Activated naive CD4-positive, alpha-beta T cell treated with anti-CD3 and anti-CD28 coated beads, Interleukin-2, amount 10 ng/mL, durations not matched to agents 7 days and 5 days (primary cell): Measurements from ENCODE around the gene IBTK.
"Not testable (repeated sequence)": the region's sequence is repeated elsewhere in the genome, so short reads cannot be mapped to it uniquely, and the experiment has no call there.

ENCODE experiments used
- CTCF ChIA-PET: fragments of 350-600 bp; sonication (Branson Sonifier 250); formaldehyde crosslinking; loops from one replicate; lab custom pipeline; 2021; ENCODE audit warnings: antibody characterized with exemption; lab: Charles Lee
- DNase-seq: peaks from one replicate; pipeline ENCODE4 v3.0.0-alpha.2; 2020
- H3K27ac Mint-ChIP-seq: one replicate; pipeline ENCODE4 v1.8.0; 2021; ENCODE audit warnings: mild to moderate bottlenecking, moderate library complexity, mixed read lengths
- H3K27me3 Mint-ChIP-seq: one replicate; pipeline ENCODE4 v1.8.0; 2021; ENCODE audit warnings: mild to moderate bottlenecking, mixed read lengths
- H3K36me3 Mint-ChIP-seq: one replicate; pipeline ENCODE4 v1.8.0; 2021; ENCODE audit warnings: mixed read lengths
- H3K4me1 Mint-ChIP-seq: one replicate; pipeline ENCODE4 v1.8.0; 2021; ENCODE audit warnings: mixed read lengths
- H3K4me3 Mint-ChIP-seq: one replicate; pipeline ENCODE4 v1.8.0; 2021; ENCODE audit warnings: mild to moderate bottlenecking, moderate library complexity, mixed read lengths
- H3K9me3 Mint-ChIP-seq: one replicate; pipeline ENCODE4 v1.8.0; 2021; ENCODE audit warnings: mixed read lengths

IBTK gene

GRCh38 chr6:82217018-82217586, 30.4 kb downstream of the IBTK start:
- H3K4me1 Mint-ChIP-seq = no peaks in the 10 kb centered on the region
- H3K36me3 Mint-ChIP-seq = peaks cover 42% of the 10 kb centered on the region
- H3K27ac Mint-ChIP-seq = no peak overlapping the region
- no peaks in the 10 kb centered on the region for H3K27me3 Mint-ChIP-seq
- CTCF ChIA-PET = no interaction called here
- no peak overlapping the region for H3K4me3 Mint-ChIP-seq
- no peak for DNase-seq
- no peaks in the 10 kb centered on the region for H3K9me3 Mint-ChIP-seq

- no peak overlapping the region for H3K4me3 Mint-ChIP-seq
- no peak for DNase-seq
- H3K27ac Mint-ChIP-seq = no peak overlapping the region
- no peaks in the 10 kb centered on the region for H3K4me1 Mint-ChIP-seq
- peaks cover 43% of the 10 kb centered on the region for H3K36me3 Mint-ChIP-seq
- H3K27me3 Mint-ChIP-seq = no peaks in the 10 kb centered on the region
- no peaks in the 10 kb centered on the region for H3K9me3 Mint-ChIP-seq
- CTCF ChIA-PET = no interaction called here
These were observed 31.0 kb downstream of the IBTK start for GRCh38 chr6:82216549-82216948.

- peaks cover 45% of the 10 kb centered on the region for H3K36me3 Mint-ChIP-seq
- H3K27me3 Mint-ChIP-seq = no peaks in the 10 kb centered on the region
- no peak overlapping the region for H3K4me3 Mint-ChIP-seq
- no peaks in the 10 kb centered on the region for H3K4me1 Mint-ChIP-seq
- no peak overlapping the region for H3K27ac Mint-ChIP-seq
- H3K9me3 Mint-ChIP-seq = no peaks in the 10 kb centered on the region
- CTCF ChIA-PET = interaction anchor here (1.3 kb wide), 1 partner anchor 50 kb away, joined by 3 read pairs; no protein-coding TSS in a partner anchor
- no peak for DNase-seq
These were observed 36.2 kb downstream of the IBTK start for GRCh38 chr6:82211326-82211725.

- no peak for DNase-seq
- H3K9me3 Mint-ChIP-seq = no peaks in the 10 kb centered on the region
- no peaks in the 10 kb centered on the region for H3K27me3 Mint-ChIP-seq
- CTCF ChIA-PET = no interaction called here
- no peak overlapping the region for H3K4me3 Mint-ChIP-seq
- H3K4me1 Mint-ChIP-seq = no peaks in the 10 kb centered on the region
- no peak overlapping the region for H3K27ac Mint-ChIP-seq
- H3K36me3 Mint-ChIP-seq = peaks cover 44% of the 10 kb centered on the region
These were observed 38.6 kb downstream of the IBTK start for GRCh38 chr6:82208913-82209312.

- Mint-ChIP-seq H3K36me3 (peaks cover 36% of the 10 kb centered on the region), H3K9me3 (no peaks in the 10 kb centered on the region), H3K4me1 (no peaks in the 10 kb centered on the region), H3K27me3 (no peaks in the 10 kb centered on the region), H3K4me3 (no peak overlapping the region), H3K27ac (no peak overlapping the region)
- CTCF ChIA-PET = no interaction called here
- no peak for DNase-seq
These were observed 41.6 kb downstream of the IBTK start for GRCh38 chr6:82205930-82206392.

- CTCF ChIA-PET = no interaction called here
- Mint-ChIP-seq H3K36me3 (peaks cover 36% of the 10 kb centered on the region), H3K27me3 (no peaks in the 10 kb centered on the region), H3K4me1 (no peaks in the 10 kb centered on the region), H3K4me3 (no peak overlapping the region), H3K27ac (no peak overlapping the region), H3K9me3 (no peaks in the 10 kb centered on the region)
- DNase-seq = no peak
These were observed 43.5 kb downstream of the IBTK start for GRCh38 chr6:82204020-82204419.

- CTCF ChIA-PET = no interaction called here
- Mint-ChIP-seq H3K27ac (no peak overlapping the region), H3K27me3 (no peaks in the 10 kb centered on the region), H3K4me3 (no peak overlapping the region), H3K9me3 (no peaks in the 10 kb centered on the region), H3K4me1 (no peaks in the 10 kb centered on the region), H3K36me3 (peaks cover 32% of the 10 kb centered on the region)
- no peak for DNase-seq
These were observed 49.8 kb downstream of the IBTK start for GRCh38 chr6:82197784-82198183.

GRCh38 chr6:82197245-82197644, 50.3 kb downstream of the IBTK start:
- not testable (repeated sequence) for H3K9me3 Mint-ChIP-seq, H3K27ac Mint-ChIP-seq, H3K4me3 Mint-ChIP-seq, H3K4me1 Mint-ChIP-seq, H3K27me3 Mint-ChIP-seq, DNase-seq
- H3K36me3 Mint-ChIP-seq = peaks cover 28% of the 10 kb centered on the region
- CTCF ChIA-PET = interaction anchor here (1.5 kb wide), 1 partner anchor 22 kb away, joined by 3 read pairs; no protein-coding TSS in a partner anchor

- H3K4me1 Mint-ChIP-seq = no peaks in the 10 kb centered on the region
- no peak overlapping the region for H3K4me3 Mint-ChIP-seq
- DNase-seq = no peak
- no peaks in the 10 kb centered on the region for H3K27me3 Mint-ChIP-seq
- no peak overlapping the region for H3K27ac Mint-ChIP-seq
- peaks cover 33% of the 10 kb centered on the region for H3K36me3 Mint-ChIP-seq
- CTCF ChIA-PET = interaction anchor here (1.5 kb wide), 1 partner anchor 23 kb away, joined by 3 read pairs; no protein-coding TSS in a partner anchor
- H3K9me3 Mint-ChIP-seq = no peaks in the 10 kb centered on the region
These were observed 51.4 kb downstream of the IBTK start for GRCh38 chr6:82196161-82196560.

- no peaks in the 10 kb centered on the region for H3K9me3 Mint-ChIP-seq
These were observed 51.9 kb downstream of the IBTK start for GRCh38 chr6:82195619-82196018.

GRCh38 chr6:82185948-82186535, 61.5 kb downstream of the IBTK start:
- H3K27me3 Mint-ChIP-seq = no peaks in the 10 kb centered on the region
- no peaks in the 10 kb centered on the region for H3K4me1 Mint-ChIP-seq
- no peak overlapping the region for H3K27ac Mint-ChIP-seq
- no peak for DNase-seq
- CTCF ChIA-PET = no interaction called here
- peaks cover 45% of the 10 kb centered on the region for H3K36me3 Mint-ChIP-seq
- H3K9me3 Mint-ChIP-seq = no peaks in the 10 kb centered on the region
- no peak overlapping the region for H3K4me3 Mint-ChIP-seq

More at GRCh38 chr6:82195619-82196018, 51.9 kb downstream of the IBTK start:
- Mint-ChIP-seq H3K27ac (no peak overlapping the region), H3K36me3 (peaks cover 34% of the 10 kb centered on the region), H3K27me3 (no peaks in the 10 kb centered on the region), H3K4me1 (no peaks in the 10 kb centered on the region), H3K4me3 (no peak overlapping the region)
- DNase-seq = no peak
- CTCF ChIA-PET = interaction anchor here (1.5 kb wide), 1 partner anchor 24 kb away, joined by 3 read pairs; no protein-coding TSS in a partner anchor

- no peaks in the 10 kb centered on the region for H3K9me3 Mint-ChIP-seq
- peaks cover 36% of the 10 kb centered on the region for H3K36me3 Mint-ChIP-seq
- no peak overlapping the region for H3K4me3 Mint-ChIP-seq
- DNase-seq = no peak
- no peaks in the 10 kb centered on the region for H3K27me3 Mint-ChIP-seq
- H3K27ac Mint-ChIP-seq = no peak overlapping the region
- CTCF ChIA-PET = no interaction called here
- H3K4me1 Mint-ChIP-seq = no peaks in the 10 kb centered on the region
These were observed 63.8 kb downstream of the IBTK start for GRCh38 chr6:82183642-82184282.

GRCh38 chr6:82182756-82183155, 64.8 kb downstream of the IBTK start:
- DNase-seq = no peak
- Mint-ChIP-seq H3K9me3 (no peaks in the 10 kb centered on the region), H3K27ac (no peak overlapping the region), H3K4me3 (no peak overlapping the region), H3K36me3 (peaks cover 32% of the 10 kb centered on the region), H3K27me3 (no peaks in the 10 kb centered on the region), H3K4me1 (no peaks in the 10 kb centered on the region)
- CTCF ChIA-PET = no interaction called here

GRCh38 chr6:82179415-82179814, 68.1 kb downstream of the IBTK start:
- Mint-ChIP-seq H3K9me3 (no peaks in the 10 kb centered on the region), H3K36me3 (peaks cover 25% of the 10 kb centered on the region), H3K27ac (no peak overlapping the region), H3K4me1 (no peaks in the 10 kb centered on the region), H3K27me3 (no peaks in the 10 kb centered on the region), H3K4me3 (no peak overlapping the region)
- DNase-seq = no peak
- CTCF ChIA-PET = no interaction called here

GRCh38 chr6:82178759-82179112, 68.8 kb downstream of the IBTK start:
- no peak for DNase-seq
- H3K27ac Mint-ChIP-seq = no peak overlapping the region
- no peaks in the 10 kb centered on the region for H3K27me3 Mint-ChIP-seq
- H3K4me3 Mint-ChIP-seq = no peak overlapping the region
- peaks cover 25% of the 10 kb centered on the region for H3K36me3 Mint-ChIP-seq
- CTCF ChIA-PET = no interaction called here
- no peaks in the 10 kb centered on the region for H3K4me1 Mint-ChIP-seq
- H3K9me3 Mint-ChIP-seq = no peaks in the 10 kb centered on the region
